NCI-H2171 (cell line): ENCODE data around the gene MTG2.

Source experiments
- DNase-seq: peaks from one replicate; lab custom pipeline; 2025; lab: John Stamatoyannopoulos, UW

Gene MTG2

GRCh38 chr20:62183426-62184142 is 756 bp downstream of the MTG2 start:
- no peak for DNase-seq

DNA sequence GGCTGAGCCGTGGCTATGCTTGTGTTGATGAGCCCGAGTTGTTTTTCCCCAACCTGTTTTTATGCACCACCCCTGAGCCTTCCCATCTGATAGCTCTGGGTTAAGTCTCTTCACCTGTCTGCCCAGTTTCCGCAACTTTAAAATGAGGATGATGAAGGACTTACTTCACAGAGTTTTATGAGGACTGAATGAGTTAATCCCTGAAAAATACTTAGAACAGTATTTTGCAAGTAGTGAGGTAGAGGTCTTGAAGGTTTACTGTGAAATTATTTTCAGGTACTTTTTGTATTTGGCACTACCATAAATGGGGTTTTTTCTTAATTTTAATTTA is 3.2 kb downstream of the MTG2 start:
- DNase-seq: no peak

- no peak for DNase-seq
These were observed 4.3 kb downstream of the MTG2 start for GRCh38 chr20:62186887-62187866.

DNA sequence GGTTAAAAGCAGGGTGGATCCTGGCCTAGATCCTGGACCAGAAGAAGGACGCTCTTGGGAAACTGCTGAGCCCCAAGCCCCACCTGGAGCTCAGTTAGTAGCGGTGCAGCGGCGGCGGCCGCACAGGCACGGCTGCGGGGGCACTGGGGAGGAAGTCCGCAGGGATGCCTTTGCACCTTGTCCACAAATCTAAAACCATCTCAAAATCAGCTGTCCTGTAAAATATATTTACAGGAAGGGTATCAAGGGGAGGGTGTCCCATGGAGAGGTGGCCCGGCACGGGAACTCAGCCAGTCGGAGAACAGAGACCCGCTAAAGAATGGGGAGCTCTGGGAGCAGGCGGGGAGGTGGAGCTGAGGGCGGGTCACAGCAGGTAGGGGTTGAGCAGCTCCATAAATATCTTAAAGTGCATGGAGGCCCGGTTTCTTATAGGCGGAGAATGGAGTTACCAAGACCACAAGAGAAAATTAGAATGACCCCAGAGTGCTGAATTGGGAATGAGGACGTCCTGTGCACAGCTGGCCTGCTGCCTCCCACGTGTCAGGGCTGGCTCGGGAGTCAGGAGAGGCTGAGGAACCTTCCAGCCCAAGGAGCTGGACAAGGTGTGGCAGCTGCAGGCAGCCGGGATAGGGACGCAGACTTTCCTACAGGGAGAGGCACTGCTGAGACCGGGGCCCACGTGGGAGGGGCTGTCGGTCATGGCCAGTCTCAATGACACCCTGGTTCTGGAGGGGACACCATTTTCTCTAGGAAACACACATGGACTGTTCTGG is 8.0 kb downstream of the MTG2 start:
- DNase-seq: no peak

GRCh38 chr20:62191781-62192559 is 9.1 kb downstream of the MTG2 start:
- DNase-seq: no peak

DNA sequence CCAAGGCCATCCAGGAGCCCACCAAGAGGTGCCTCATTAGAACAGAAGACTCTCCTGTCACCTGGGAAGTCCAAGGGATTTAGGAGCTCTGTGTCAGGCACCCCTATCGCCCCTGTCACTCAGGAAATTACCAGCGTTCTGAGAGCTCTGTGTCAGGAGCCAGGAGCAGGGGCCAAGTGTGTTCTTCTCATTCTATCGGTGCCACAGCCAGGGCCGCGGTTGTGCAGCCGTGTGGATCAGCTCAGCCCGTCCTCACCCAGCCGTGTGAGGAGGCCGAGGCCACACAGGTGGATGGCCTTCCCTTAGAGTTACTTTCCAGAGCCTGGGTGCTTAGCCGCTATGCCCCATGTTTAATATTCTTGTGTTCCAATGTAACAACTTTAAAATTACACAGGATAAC is 9.8 kb downstream of the MTG2 start:
- no peak for DNase-seq

DNA sequence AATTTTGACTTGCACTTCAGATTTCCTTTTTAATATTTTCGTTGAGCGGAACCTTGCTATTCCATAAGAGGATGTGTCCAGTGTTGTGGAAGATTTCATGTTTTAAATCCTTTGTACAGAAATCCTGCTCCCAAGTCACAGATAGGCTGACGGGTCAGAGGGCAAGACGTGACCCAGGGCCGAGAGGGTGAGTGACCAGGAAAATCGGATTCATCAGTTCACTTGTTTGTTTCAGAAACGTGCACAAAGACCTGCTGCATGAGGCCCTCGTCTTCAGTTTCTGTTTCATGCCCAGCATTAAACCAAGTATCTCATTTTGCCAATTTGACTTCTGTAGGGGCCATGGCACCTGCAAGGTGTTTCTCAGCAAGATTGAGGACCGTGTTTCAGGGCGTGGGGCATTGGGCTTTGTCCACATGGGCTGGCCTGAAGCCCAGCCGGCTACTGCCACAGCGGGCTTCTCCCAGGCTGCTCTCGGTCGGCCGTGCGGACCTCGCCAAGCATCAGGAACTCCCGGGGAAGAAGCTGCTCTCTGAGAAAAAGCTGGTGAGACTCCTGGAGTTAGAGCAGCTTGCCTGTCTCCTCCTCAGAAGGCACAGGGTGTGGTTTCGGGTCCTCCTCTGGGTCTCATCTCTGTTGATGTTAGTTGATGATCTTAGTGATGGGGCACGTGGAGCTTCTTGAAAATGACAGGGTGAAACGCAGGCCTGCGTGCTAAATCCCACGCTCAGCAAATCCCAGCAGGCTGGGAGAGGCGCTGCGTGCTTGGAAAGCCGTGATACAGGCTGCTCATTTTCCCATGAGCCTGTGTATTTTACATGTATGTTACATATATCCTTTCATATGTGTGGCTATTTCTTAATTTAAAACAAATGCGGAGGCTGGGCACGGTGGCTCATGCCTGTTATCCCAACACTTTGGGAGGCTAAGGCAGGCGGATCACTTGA is 10.5 kb downstream of the MTG2 start:
- DNase-seq: no peak

- no peak for DNase-seq
These were observed 12.2 kb downstream of the MTG2 start for GRCh38 chr20:62195075-62195405.

GRCh38 chr20:62195736-62196135 is 12.9 kb downstream of the MTG2 start:
- DNase-seq: no peak

- no peak for DNase-seq
These were observed 13.5 kb downstream of the MTG2 start for GRCh38 chr20:62196286-62196685.

DNA sequence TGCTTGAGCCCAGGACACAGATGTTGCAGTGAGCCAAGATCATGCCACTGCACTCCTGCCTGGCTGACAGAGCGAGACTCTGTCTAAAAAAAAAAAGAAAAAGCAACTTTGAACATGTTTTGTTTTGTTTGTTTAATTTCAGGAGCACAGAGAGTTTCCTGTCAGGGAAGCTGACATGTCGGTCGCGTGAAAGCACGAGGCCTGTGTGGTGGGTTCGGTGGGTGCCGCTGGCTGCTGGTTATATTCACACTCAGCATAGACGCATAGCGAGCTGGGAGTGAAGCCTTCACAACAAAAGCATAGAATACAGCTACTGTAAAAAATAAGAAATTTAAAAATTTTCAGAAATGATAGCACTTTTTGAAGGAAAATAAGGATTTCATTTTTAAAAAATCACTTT is 14.5 kb downstream of the MTG2 start:
- no peak for DNase-seq

GRCh38 chr20:62197801-62198200 is 15.0 kb downstream of the MTG2 start:
- no peak for DNase-seq

DNA sequence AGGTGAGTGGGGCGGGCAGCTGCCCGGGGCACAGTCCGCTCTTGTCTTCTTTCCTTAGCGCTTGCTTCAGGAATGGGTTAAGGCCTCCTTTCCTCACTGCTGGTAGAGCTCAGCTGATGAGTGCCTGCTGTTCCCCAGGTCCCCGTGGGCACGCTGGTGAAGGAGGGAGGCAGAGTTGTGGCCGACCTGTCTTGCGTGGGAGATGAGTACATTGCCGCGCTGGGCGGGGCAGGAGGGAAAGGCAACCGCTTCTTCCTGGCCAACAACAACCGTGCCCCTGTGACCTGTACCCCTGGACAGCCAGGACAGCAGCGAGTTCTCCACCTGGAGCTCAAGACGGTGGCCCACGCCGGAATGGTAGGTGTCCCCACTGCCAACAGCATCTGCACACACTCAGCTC is 15.7 kb downstream of the MTG2 start:
- DNase-seq: no peak

GRCh38 chr20:62198931-62199330 is 16.1 kb downstream of the MTG2 start:
- no peak for DNase-seq

- DNase-seq: no peak
These were observed 17.8 kb downstream of the MTG2 start for GRCh38 chr20:62200491-62201172.

GRCh38 chr20:62201173-62202082 is 18.6 kb downstream of the MTG2 start:
- DNase-seq: peak; percentile 15

- DNase-seq: no peak
These were observed 19.2 kb downstream of the MTG2 start for GRCh38 chr20:62202083-62202395.

DNA sequence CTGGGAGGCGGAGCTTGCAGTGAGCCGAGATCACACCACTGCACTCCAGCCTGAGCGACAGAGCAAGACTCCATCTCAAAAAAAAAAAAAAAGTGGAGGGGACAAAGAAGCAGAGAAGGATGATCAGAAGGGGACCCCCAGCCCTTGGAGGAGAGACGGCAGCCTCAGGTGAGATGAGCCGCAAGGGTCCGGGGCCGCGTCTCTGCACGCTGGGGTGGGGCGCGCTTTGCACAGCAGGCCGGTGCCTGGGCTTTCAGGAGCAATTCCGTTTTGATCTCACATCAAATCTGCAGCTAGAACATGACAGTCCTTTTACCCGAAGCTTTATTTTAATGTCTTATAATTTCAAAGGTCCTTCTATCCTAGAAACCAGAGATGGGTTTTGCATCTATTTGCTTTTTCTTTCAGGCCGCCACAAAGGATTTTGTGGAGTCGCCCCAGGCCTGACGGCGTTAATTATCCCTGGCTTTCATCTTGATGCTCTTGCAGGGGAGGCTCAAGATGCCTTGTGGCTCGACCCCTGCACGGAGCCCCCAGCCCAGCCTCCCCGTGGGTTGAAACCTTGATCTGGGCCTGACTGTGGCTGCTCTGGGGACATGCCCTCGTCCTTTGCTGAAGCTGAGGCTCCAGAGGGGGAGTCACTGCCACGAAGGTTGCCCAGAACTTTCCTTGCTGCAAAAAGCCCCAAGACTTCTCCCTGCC is 20.0 kb downstream of the MTG2 start:
- no peak for DNase-seq
